ENCODE measurements around the gene PAXIP1.
A peak's percentile ranks its signal among the peaks of the same experiment; 100 is the strongest.

Gene PAXIP1

DNA sequence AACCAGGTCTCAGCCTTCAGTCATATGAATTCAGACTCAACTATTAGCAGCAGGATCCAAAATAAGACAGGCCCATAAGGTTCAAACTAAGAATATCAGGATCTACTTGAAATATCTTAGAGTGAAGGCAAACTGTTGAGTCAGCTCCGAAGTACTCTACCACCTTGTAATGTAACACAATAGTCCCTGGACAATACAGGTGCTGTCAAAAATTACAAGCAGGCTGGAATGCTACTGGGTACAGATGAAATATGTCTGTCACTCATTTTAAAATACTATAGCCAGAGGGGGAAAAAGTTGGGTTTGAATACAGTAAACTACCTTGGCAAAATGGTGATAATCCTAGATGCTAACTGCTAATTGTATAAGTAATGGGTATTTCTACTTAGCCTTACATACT is 6.8 kb downstream of the PAXIP1 start:
- no peak for DNase-seq

DNA sequence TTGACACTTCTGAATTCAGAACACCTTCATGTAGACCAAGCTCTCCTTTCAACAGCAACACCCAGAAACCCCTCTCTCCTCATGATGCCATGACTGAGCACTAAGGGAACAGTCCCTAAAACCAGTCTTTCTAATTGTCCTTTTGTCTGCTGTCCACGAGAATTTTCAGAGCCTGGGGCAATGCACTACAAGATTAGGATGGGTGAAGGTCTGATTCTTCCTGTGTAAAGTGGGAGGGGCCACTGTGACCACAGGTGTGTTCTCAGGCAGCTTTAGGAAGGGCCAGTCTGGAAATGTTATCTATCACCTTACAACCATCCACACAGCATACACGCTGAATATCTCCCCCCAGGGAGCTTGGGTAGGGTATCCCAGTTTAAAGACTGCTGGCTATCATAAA is 7.9 kb downstream of the PAXIP1 start:
- DNase-seq: no peak

DNA sequence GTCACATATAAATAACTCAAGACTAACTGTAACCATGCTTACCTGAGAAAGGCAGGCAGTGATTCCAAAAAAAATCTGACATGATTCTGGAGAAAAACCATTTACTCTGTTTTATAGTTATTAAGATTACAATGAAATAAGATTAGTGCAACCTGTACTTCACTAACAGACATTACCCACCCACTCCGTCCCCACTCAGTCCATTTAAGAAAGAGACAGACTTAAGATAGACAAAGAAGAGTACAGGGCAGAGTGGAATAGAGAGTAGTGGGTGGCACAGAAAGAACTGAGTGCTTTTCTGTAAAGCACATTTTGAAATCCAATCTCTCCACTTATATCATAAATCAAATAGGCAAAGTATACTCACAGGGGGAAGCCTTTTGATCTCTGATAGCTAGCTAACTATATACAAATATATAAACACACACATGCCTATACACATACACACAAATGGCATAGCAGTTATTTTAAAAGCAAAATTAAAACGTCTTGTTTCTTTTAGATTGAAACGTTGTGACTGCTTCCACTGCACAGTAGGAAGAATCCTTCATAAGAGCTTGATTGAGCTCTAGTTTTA is 11.9 kb downstream of the PAXIP1 start:
- no peak for DNase-seq

DNA sequence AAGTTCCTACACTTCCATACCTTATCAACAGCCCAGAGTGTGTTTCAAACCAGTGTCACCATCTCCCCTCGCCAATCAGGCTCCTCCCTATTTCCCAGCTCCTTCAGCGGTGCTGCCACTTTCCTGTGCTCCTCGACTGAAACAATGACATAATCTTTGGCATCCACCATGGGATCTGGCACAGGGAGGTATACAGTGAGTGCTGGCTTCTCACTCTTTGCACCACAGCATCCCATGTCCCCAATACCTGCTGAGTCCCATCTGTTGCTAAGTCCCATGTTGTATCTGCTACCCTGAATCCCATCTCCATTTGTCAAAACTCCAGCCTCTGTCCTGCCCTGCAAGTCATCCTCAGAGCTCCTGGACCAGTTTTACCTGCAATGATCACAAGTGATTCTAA is 15.4 kb downstream of the PAXIP1 start:
- no peak for DNase-seq

DNA sequence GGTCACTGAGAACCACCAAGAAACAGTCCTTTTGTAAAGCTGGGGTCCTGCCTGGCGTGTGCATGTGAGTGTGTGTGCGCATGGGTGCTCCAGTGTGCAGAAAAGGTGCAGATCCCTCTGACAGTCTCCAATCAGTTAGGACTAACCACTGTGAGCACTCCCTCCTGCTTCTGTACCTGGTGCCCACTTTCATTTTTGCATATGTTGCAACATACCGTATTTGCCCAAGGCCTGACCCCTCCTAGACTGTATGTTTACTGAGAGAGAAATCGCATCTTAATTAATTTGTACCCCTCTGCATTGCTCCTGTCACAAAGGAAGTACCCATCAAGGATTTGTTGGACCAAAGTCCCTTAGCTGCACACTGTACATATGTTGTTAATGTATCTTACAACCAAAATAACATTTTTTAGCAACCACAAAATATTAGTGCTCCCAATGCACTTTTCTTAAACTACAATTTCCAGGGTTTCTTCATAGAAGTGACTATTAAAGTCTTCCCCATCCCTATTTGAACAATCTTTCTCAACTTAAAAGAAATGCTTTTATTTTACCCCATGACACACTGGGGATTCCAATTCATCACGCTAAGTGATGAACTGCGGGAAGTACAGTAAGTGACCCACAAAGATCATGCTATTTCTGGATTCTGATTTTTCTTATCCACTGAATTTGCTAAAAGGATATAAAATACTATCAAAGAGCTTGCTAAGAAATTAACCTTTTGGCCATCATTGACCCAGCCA is 16.6 kb downstream of the PAXIP1 start:
- no peak for DNase-seq

DNA sequence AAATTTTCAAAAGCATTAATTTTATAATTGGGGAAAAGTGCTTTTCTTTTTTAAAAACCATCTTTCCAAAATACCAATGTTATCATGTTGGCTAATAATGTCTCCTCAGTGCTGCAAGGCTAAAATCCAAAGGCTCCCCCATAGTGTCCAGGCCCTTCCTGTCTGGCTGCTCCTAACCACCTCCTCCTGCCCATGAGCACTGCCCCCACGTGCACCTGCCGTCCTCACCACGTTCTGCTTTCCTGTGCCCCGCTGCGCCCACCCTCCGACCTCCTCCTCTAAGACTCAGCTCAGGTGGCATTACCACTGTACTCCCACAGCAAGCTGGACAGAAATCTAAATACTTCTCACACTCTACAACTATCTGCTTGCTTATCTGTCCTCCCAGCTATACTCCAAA is 17.7 kb downstream of the PAXIP1 start:
- DNase-seq: no peak

DNA sequence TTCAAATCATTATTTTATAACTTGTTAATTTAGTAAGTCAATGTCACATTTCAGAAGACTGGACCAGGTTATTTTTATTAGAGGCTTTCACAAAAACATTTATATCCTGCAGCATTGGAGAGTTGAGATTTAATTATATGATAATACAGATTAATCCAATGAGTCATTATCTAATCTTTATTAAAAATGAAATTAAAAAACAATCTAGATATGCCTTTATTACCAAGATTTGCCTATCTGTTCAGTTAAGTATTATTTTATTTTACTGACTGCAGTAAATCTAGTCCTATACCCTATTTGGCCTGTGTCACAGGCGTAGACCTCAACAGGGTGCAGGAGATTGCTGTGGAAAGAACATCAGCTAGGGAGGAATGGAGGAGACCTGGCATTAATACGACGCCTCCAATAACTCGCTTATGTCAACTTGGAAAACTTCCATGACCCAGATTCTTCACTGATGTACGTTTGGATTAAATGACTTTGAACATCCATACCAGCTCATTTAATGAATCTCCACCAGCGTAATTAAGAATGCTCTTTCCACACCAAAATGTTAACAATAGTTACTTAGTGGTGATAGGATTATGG is 18.2 kb downstream of the PAXIP1 start:
- DNase-seq: no peak

DNA sequence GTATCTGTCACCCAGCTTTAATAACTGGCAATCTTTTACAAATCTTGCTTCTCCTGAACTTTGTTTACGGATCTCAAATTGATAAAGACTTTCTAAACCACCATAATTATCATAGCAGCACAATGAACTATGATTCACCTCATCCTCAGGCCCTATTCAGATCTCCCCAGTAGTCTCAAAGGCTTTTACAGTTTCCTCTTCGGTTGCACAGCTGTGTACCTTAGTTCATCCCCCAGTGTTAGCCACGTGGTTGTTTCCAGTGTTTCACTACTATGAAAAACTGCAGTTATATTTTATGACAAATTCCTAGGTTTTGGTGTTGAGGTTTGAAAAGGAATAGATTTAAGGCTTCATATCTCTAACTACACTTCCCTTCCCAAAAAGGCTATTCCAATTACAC is 24.9 kb downstream of the PAXIP1 start:
- DNase-seq: no peak

DNA sequence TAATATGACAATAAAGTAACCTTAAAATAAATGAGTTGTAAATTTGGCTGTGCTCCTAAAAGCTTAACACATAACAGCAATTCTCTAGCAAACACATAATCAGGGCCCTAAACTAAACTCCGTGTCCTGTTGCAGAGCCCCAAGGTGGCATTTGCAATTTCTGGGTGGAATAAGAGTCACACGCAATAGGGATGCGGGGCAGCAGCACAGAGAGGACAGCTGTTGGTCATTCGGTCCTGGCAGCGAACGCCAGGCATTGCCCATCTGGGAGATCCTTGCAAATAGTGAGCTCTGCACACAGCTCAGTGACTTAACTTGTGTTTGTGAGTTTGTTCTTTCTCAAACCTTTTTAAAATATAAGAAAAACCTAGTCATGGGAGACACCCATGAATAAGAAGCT is 25.7 kb downstream of the PAXIP1 start:
- no peak for DNase-seq

DNA sequence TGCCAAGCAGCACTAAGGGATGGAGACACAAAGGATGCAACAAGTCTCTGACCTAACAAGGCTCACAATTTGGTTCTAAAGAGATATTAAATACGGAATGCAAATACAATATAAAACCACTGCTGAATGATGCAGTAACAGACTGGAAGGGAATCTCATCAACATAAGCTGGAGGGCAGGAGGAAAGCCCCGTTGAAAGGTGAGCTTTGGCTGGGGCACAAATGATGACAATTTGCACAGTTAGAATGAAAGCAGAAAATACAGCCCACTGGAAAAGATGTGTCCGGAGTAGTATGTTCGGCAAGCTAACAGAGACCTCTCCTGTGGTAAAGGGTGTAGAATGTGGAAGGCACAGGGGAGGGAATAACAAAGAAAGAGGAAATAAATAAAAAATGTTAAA is 26.1 kb downstream of the PAXIP1 start:
- DNase-seq: no peak

DNA sequence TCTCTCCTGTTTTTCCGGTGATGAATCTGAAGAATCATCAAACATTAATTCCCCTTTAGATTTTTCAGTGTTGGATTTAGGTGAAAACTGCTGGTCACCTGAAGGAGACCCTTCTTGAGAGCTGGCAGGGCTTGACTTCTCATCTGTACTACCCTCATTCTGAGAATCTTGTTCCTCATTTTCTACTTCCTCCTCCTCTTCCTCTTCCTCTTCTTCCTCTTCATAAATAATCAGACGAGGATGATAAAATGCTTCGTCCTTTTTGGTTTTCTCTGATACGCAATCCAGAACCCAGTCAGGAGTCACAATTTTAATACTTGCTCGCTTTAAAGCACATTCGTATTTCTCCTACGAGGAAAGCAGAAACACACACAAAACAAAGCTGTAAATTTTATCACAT is 26.9 kb downstream of the PAXIP1 start:
- DNase-seq: no peak

DNA sequence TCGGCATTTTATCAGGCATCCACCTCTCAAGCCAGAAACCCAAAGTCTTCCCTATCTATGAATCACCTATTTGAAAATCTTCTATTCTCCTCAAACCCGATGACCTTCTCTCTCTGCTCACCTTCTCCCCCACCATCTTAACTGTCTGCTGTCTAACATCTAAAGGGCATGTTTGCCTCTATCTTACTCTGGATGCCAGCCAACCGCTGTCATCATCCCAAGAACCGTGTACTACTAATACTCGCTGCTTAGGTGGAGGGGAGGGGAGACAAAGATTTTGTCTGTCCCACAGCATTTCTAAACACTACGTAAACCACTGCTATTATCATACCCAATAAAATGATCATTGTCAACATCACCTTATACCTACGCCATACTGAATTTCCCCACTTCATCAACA is 29.5 kb downstream of the PAXIP1 start:
- DNase-seq: no peak

DNA sequence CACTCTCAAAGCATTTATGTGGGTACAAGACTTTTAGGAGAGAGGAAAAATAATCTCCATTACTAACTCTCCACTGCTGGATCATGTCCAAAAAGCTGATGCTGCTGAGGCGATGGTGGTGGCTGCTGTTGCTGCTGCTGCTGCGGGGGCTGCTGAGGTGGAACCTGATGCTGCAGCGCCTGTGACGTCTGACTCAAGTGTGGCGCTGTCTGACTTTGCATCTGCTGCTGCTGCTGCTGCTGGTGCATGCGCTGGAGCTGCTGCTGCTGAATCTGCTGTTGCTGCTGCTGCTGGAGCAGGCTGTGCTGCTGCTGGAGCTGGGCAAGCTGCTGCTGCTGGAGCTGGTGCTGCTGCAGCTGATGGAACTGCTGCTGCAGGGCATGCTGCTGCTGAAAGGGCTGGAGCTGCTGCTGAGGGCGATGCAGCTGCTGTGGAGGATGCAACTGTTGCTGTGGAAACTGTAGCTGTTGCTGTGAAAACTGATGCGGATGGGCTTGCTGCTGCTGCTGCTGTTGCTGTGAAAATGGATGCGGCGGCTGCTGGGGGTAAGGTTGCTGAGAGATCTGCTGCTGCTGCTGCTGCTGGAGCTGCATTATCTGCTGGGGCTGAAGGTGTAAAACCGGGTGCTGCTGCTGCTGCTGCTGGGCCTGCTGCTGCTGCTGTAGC is 34.5 kb downstream of the PAXIP1 start:
- DNase-seq: no peak

DNA sequence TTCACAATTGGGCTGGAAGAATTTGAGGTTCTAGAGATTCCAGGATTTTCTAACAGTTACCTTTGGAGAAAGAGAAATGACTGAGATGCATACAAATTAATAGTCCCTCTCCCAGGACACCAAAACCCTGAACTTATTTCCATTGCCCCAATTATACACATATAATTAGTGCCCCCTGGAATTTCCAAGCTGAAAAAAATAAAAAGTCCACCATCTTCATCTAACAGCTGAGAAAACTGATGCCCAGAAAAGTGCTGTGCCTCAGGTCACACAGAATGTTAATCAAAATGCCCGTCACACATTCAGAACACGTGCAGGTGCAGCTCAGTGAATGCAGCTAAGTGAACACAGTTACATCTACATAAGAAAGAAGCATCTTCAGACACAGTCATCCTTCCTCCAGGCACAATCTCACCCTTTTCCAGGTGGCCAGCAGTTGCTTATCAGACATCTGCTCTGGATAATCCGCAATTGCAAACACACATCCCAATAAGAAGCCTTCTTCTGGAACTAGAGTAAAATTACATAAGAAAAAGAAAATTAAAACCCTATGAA is 35.4 kb downstream of the PAXIP1 start:
- DNase-seq: no peak

DNA sequence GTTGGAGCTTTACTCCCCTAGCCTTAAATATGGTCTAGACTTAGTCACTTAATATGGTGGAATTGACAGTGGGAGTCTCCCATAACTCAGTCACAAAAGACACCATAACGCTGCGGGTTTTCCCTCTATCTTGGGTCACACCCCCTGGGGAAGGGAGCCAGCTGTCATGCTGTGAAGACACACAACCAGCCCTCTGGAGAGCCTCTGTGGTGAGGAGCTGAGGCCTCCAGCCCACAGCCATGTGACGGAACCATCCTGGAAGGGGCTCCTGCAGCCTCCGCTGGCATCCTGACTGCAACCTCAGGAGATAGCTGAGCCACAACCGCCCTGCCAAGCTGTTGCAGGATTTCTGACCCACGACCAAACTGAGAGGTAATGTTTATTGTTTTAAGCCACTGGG is 37.9 kb downstream of the PAXIP1 start:
- DNase-seq: no peak

DNA sequence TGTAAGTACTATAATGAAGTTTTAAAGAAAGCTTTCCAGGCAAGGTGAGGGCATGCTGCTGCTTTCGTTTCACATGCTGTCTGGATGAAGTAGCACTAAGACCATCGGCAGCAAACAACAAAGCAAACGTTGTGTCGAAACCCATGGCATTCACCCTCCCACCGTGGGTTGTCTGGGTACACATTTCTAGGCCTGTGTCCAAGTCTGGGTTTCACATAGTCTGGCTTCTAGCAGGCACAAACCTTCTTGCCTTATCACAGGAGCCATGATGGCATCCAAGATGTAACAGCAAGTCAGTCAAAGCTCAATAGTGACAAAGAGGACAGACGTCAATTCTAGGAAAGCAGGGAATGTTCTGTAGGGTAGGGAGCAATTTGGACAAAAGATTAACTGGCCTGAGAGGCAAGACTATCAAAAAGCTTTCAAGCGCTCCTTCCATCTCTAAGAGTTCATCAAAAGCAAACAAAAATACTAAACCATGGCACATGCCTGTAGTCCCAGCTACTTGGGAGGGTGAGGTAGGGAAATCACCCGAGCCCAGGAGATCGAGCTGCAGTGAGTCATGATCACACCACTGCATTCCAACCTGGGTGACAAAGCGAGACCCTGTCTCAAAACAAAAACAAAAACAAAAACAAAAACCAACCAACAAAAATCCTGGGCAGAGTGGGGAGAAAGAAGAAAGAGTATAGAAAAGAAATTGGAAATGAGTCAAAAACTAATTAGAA is 42.7 kb downstream of the PAXIP1 start:
- DNase-seq: no peak

DNA sequence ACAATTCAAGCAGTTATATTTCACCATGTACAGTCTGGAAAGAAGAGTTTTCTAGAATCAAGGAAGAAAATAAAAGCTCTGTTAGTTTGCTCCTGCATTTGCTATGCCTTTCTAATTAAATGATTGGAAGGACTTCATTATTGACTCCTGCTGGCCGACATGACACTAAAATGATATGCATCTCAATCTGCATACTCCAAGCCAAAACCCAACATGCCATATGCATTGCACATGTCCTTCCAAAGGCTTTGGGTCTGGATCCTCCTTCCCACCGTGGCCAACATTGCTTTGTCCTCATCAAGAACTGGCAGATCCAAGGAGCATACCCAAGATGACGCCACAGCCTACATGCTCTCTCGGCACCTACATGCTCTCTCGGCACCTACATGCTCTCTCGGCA is 46.5 kb downstream of the PAXIP1 start:
- no peak for DNase-seq

DNA sequence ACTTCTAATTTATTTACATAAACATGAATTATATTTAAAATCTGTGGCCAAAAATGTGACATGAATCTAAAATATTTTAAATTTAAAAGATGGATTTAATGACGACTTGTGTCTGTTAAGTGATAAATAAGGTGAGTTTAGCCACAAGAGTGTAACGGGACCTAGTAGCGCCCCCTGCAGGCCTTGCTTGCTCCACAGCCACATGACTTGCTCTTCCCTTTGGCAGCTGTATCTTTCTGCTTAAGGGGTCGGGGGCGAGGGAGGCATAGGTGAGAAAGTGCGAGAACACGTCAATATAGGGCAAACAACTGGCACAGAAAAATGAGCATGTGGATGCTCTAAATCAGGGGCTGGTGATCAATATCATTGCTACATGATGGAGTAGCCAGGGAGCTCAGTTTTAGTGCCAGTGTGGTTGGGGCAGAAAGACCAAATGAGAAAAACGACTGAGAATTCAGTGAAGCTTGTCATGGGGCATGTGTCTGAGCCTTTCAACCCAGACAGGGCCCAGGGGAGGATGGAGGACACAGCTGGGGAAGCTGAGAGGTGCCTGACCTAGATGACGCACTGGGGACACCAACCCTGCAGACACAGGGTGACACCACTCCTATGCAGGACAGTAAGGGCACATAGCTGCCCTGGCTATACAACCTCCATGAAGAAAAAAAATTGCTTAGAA is 49.8 kb downstream of the PAXIP1 start:
- peak; percentile 2 for DNase-seq

DNA sequence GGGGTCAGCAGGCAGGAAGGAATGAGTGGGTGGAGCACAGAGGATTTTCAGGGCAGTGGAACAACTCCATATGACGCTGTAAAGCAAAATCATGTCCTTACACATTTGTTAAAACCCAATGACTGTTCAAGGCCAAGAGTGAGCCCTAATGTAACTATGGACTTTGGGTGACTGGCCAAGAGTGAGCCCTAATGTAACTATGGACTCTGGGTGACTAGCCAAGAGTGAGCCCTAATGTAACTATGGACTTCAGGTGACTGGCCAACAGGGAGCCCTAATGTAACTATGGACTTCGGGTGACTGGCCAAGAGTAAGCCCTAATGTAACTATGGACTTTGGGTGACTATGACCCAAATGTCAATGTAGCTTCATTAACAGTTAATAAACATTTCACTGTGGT is 52.0 kb downstream of the PAXIP1 start:
- no peak for DNase-seq

DNA sequence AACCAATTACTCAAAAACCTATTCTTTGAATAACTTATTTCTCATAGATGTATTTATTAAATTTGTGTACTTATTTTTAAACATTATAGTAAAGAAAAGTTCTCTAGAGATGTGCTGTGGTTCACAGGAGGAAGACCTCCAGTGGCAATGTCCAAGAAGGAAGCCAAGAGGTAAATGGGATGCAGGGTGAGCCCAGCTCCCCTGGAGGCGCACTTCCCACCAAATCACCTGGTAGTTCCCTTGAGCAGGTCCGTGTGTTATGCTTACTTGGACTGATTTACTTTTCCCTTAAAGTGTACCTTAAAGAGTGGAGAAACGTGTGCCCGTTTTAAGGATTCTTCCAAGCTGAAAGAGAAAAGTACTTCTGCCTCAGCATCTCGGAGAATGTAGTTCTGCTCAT is 55.3 kb downstream of the PAXIP1 start:
- no peak for DNase-seq

DNA sequence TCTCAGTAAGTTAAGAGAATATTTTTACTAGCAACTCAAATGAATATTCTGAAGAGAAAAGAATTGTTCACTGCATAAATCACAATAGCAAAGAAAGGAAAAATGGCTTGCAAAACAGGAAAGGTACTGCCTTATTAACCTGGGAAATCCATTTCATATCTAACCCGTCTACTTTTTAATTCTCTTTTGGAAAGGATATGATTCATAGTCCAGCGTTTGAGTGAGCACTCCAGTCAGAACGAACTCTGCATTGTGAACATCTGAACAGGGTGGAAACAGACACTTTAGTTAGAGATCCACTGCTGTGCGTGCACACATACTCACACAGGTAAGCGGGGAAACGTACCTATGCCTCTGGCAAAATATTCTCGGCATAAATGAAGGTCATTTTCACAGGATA is 56.8 kb downstream of the PAXIP1 start:
- no peak for DNase-seq

DNA sequence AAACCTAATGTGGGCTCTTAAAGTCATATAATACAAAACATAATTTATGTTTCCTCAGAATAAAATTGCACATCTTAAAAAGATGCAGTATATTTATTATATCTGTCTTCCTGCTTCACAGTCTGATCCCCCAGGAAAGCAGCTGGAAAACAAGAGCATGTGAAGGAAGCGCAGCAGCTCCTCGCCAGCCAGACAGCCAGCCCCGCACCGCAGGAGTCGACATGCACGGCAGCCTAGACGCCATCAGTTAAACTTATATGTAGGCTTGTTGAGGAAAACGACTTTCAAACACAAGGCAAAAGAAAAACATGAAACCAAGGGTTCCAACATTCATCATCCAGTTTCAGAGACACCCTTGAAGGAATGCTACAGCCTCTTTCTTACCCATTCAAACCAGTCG is 59.0 kb downstream of the PAXIP1 start:
- no peak for DNase-seq

DNA sequence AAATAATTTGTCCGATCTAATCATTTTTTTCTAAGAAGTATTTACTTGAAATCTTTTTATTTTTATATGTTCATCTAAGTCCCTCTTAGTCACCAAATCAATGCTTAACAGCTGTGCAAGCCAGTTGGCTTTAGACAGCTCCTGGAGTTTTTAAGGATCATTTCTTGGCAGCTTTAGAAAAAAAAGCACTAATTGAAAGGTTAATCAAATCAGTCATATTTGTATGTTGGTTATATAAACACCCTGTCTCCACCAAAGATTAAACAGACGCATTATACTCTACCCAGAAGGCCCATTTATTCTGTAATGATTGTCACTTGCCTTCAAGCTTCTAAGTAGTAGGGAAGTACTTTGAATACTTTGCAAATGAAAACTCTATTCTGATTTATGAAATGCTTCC is 60.2 kb downstream of the PAXIP1 start:
- DNase-seq: no peak

Data from NCI-H2029 treated with DMSO at 0.1 percent for 48 hours (cell line).